Measurements from ENCODE around the gene CDH13.
A peak's percentile ranks its signal among the peaks of the same experiment; 100 is the strongest.

CDH13 gene

GRCh38 chr16:82841108-82841507 is 214.3 kb downstream of the CDH13 start:
- no peak overlapping the region for H3K4me3 ChIP-seq (ENCODE audit: low read length in 2 of 2)
- no peak overlapping the region for H3K9ac ChIP-seq (ENCODE audit: low read length in 2 of 2)
- no peaks in the 10 kb centered on the region for H3K4me1 ChIP-seq (ENCODE audit: control insufficient read depth, insufficient read depth, low read length)
- H3K27me3 ChIP-seq (ENCODE audit: control insufficient read depth in 1 of 2, insufficient read depth in 2 of 2, low read length in 2 of 2): no peaks in the 10 kb centered on the region
- H3K27ac ChIP-seq (ENCODE audit: low read length): no peak overlapping the region
- H3K9me3 ChIP-seq (ENCODE audit: control insufficient read depth in 2 of 2, low read length in 2 of 2): no peaks in the 10 kb centered on the region
- no peaks in the 10 kb centered on the region for H3K36me3 ChIP-seq (ENCODE audit: control insufficient read depth in 2 of 2, insufficient read depth in 2 of 2, low read length in 2 of 2)

- no peak overlapping the region for H3K4me3 ChIP-seq (ENCODE audit: low read length in 2 of 2)
- no peaks in the 10 kb centered on the region for H3K36me3 ChIP-seq (ENCODE audit: control insufficient read depth in 2 of 2, insufficient read depth in 2 of 2, low read length in 2 of 2)
- no peak overlapping the region for H3K9ac ChIP-seq (ENCODE audit: low read length in 2 of 2)
- no peaks in the 10 kb centered on the region for H3K4me1 ChIP-seq (ENCODE audit: control insufficient read depth, insufficient read depth, low read length)
- H3K9me3 ChIP-seq (ENCODE audit: control insufficient read depth in 2 of 2, low read length in 2 of 2): no peaks in the 10 kb centered on the region
- no peak overlapping the region for H3K27ac ChIP-seq (ENCODE audit: low read length)
- H3K27me3 ChIP-seq (ENCODE audit: control insufficient read depth in 1 of 2, insufficient read depth in 2 of 2, low read length in 2 of 2): no peaks in the 10 kb centered on the region
Measured at GRCh38 chr16:82843606-82844271, 217.0 kb downstream of the CDH13 start.

- Histone ChIP-seq H3K27ac (ENCODE audit: low read length) (no peak overlapping the region), H3K9me3 (ENCODE audit: control insufficient read depth in 2 of 2, low read length in 2 of 2) (no peaks in the 10 kb centered on the region), H3K9ac (ENCODE audit: low read length in 2 of 2) (no peak overlapping the region), H3K36me3 (ENCODE audit: control insufficient read depth in 2 of 2, insufficient read depth in 2 of 2, low read length in 2 of 2) (no peaks in the 10 kb centered on the region), H3K4me3 (ENCODE audit: low read length in 2 of 2) (no peak overlapping the region), H3K4me1 (ENCODE audit: control insufficient read depth, insufficient read depth, low read length) (no peaks in the 10 kb centered on the region), H3K27me3 (ENCODE audit: control insufficient read depth in 1 of 2, insufficient read depth in 2 of 2, low read length in 2 of 2) (no peaks in the 10 kb centered on the region)
Measured at GRCh38 chr16:82845116-82845515, 218.3 kb downstream of the CDH13 start.

GRCh38 chr16:82846806-82847205 is 220.0 kb downstream of the CDH13 start:
- H3K27ac ChIP-seq (ENCODE audit: low read length): no peak overlapping the region
- no peaks in the 10 kb centered on the region for H3K36me3 ChIP-seq (ENCODE audit: control insufficient read depth in 2 of 2, insufficient read depth in 2 of 2, low read length in 2 of 2)
- H3K27me3 ChIP-seq (ENCODE audit: control insufficient read depth in 1 of 2, insufficient read depth in 2 of 2, low read length in 2 of 2): no peaks in the 10 kb centered on the region
- H3K9ac ChIP-seq (ENCODE audit: low read length in 2 of 2): no peak overlapping the region
- no peaks in the 10 kb centered on the region for H3K4me1 ChIP-seq (ENCODE audit: control insufficient read depth, insufficient read depth, low read length)
- no peak overlapping the region for H3K4me3 ChIP-seq (ENCODE audit: low read length in 2 of 2)
- no peaks in the 10 kb centered on the region for H3K9me3 ChIP-seq (ENCODE audit: control insufficient read depth in 2 of 2, low read length in 2 of 2)

- Histone ChIP-seq H3K4me1 (ENCODE audit: control insufficient read depth, insufficient read depth, low read length) (no peaks in the 10 kb centered on the region), H3K4me3 (ENCODE audit: low read length in 2 of 2) (no peak overlapping the region), H3K9ac (ENCODE audit: low read length in 2 of 2) (no peak overlapping the region), H3K36me3 (ENCODE audit: control insufficient read depth in 2 of 2, insufficient read depth in 2 of 2, low read length in 2 of 2) (no peaks in the 10 kb centered on the region), H3K27me3 (ENCODE audit: control insufficient read depth in 1 of 2, insufficient read depth in 2 of 2, low read length in 2 of 2) (no peaks in the 10 kb centered on the region), H3K27ac (ENCODE audit: low read length) (no peak overlapping the region), H3K9me3 (ENCODE audit: control insufficient read depth in 2 of 2, low read length in 2 of 2) (no peaks in the 10 kb centered on the region)
Measured at GRCh38 chr16:82848013-82848412, 221.2 kb downstream of the CDH13 start.

GRCh38 chr16:82852388-82853008 is 225.7 kb downstream of the CDH13 start:
- no peaks in the 10 kb centered on the region for H3K27me3 ChIP-seq (ENCODE audit: control insufficient read depth in 1 of 2, insufficient read depth in 2 of 2, low read length in 2 of 2)
- H3K9me3 ChIP-seq (ENCODE audit: control insufficient read depth in 2 of 2, low read length in 2 of 2): no peaks in the 10 kb centered on the region
- no peak overlapping the region for H3K4me3 ChIP-seq (ENCODE audit: low read length in 2 of 2)
- H3K9ac ChIP-seq (ENCODE audit: low read length in 2 of 2): no peak overlapping the region
- H3K4me1 ChIP-seq (ENCODE audit: control insufficient read depth, insufficient read depth, low read length): peaks cover 4% of the 10 kb centered on the region
- no peaks in the 10 kb centered on the region for H3K36me3 ChIP-seq (ENCODE audit: control insufficient read depth in 2 of 2, insufficient read depth in 2 of 2, low read length in 2 of 2)
- no peak overlapping the region for H3K27ac ChIP-seq (ENCODE audit: low read length)

- peaks cover 4% of the 10 kb centered on the region for H3K4me1 ChIP-seq (ENCODE audit: control insufficient read depth, insufficient read depth, low read length)
- H3K9ac ChIP-seq (ENCODE audit: low read length in 2 of 2): no peak overlapping the region
- no peaks in the 10 kb centered on the region for H3K36me3 ChIP-seq (ENCODE audit: control insufficient read depth in 2 of 2, insufficient read depth in 2 of 2, low read length in 2 of 2)
- H3K9me3 ChIP-seq (ENCODE audit: control insufficient read depth in 2 of 2, low read length in 2 of 2): no peaks in the 10 kb centered on the region
- H3K4me3 ChIP-seq (ENCODE audit: low read length in 2 of 2): peak overlapping the region in 1 of 2 donors; percentile 29
- H3K27ac ChIP-seq (ENCODE audit: low read length): peak overlapping the region; percentile 41
- no peaks in the 10 kb centered on the region for H3K27me3 ChIP-seq (ENCODE audit: control insufficient read depth in 1 of 2, insufficient read depth in 2 of 2, low read length in 2 of 2)
Measured at GRCh38 chr16:82855471-82855870, 228.7 kb downstream of the CDH13 start.

GRCh38 chr16:82857693-82858365 is 231.1 kb downstream of the CDH13 start:
- H3K4me1 ChIP-seq (ENCODE audit: control insufficient read depth, insufficient read depth, low read length): peaks cover 4% of the 10 kb centered on the region
- H3K36me3 ChIP-seq (ENCODE audit: control insufficient read depth in 2 of 2, insufficient read depth in 2 of 2, low read length in 2 of 2): no peaks in the 10 kb centered on the region
- no peak overlapping the region for H3K4me3 ChIP-seq (ENCODE audit: low read length in 2 of 2)
- no peak overlapping the region for H3K9ac ChIP-seq (ENCODE audit: low read length in 2 of 2)
- no peaks in the 10 kb centered on the region for H3K9me3 ChIP-seq (ENCODE audit: control insufficient read depth in 2 of 2, low read length in 2 of 2)
- H3K27ac ChIP-seq (ENCODE audit: low read length): no peak overlapping the region
- H3K27me3 ChIP-seq (ENCODE audit: control insufficient read depth in 1 of 2, insufficient read depth in 2 of 2, low read length in 2 of 2): no peaks in the 10 kb centered on the region

- Histone ChIP-seq H3K9me3 (ENCODE audit: control insufficient read depth in 2 of 2, low read length in 2 of 2) (peaks cover 0 to 3% of the 10 kb centered on the region in 2 donors), H3K9ac (ENCODE audit: low read length in 2 of 2) (no peak overlapping the region), H3K4me1 (ENCODE audit: control insufficient read depth, insufficient read depth, low read length) (peaks cover 4% of the 10 kb centered on the region), H3K27ac (ENCODE audit: low read length) (no peak overlapping the region), H3K36me3 (ENCODE audit: control insufficient read depth in 2 of 2, insufficient read depth in 2 of 2, low read length in 2 of 2) (no peaks in the 10 kb centered on the region), H3K4me3 (ENCODE audit: low read length in 2 of 2) (no peak overlapping the region), H3K27me3 (ENCODE audit: control insufficient read depth in 1 of 2, insufficient read depth in 2 of 2, low read length in 2 of 2) (no peaks in the 10 kb centered on the region)
Measured at GRCh38 chr16:82859662-82860061, 232.9 kb downstream of the CDH13 start.

- Histone ChIP-seq H3K27ac (ENCODE audit: low read length) (no peak overlapping the region), H3K27me3 (ENCODE audit: control insufficient read depth in 1 of 2, insufficient read depth in 2 of 2, low read length in 2 of 2) (no peaks in the 10 kb centered on the region), H3K4me3 (ENCODE audit: low read length in 2 of 2) (no peak overlapping the region), H3K36me3 (ENCODE audit: control insufficient read depth in 2 of 2, insufficient read depth in 2 of 2, low read length in 2 of 2) (no peaks in the 10 kb centered on the region), H3K9me3 (ENCODE audit: control insufficient read depth in 2 of 2, low read length in 2 of 2) (peaks cover 0 to 3% of the 10 kb centered on the region in 2 donors), H3K9ac (ENCODE audit: low read length in 2 of 2) (no peak overlapping the region), H3K4me1 (ENCODE audit: control insufficient read depth, insufficient read depth, low read length) (peaks cover 4% of the 10 kb centered on the region)
Measured at GRCh38 chr16:82860071-82860470, 233.3 kb downstream of the CDH13 start.

GRCh38 chr16:82862057-82862456 is 235.3 kb downstream of the CDH13 start:
- Histone ChIP-seq H3K9me3 (ENCODE audit: control insufficient read depth in 2 of 2, low read length in 2 of 2) (peaks cover 0 to 5% of the 10 kb centered on the region in 2 donors), H3K4me1 (ENCODE audit: control insufficient read depth, insufficient read depth, low read length) (no peaks in the 10 kb centered on the region), H3K36me3 (ENCODE audit: control insufficient read depth in 2 of 2, insufficient read depth in 2 of 2, low read length in 2 of 2) (no peaks in the 10 kb centered on the region), H3K9ac (ENCODE audit: low read length in 2 of 2) (no peak overlapping the region), H3K27ac (ENCODE audit: low read length) (no peak overlapping the region), H3K27me3 (ENCODE audit: control insufficient read depth in 1 of 2, insufficient read depth in 2 of 2, low read length in 2 of 2) (no peaks in the 10 kb centered on the region), H3K4me3 (ENCODE audit: low read length in 2 of 2) (no peak overlapping the region)
